ENCODE data around the gene GPBP1. TPM values are rescaled to one million over a fixed set of nuclear protein-coding genes. Genes with fewer than 3 reads are reported as not detected.

The GPBP1 gene
- total and polyA plus RNA-seq, 2 donors, result 41.4 to 174 TPM

Small RNA genes lying within 50 kb of the gene (small RNA-seq; reads per million reads assigned to genes)
- not detected for gene RF00019

Other genes with a start within 250 kb of the GPBP1 start
- 36.6 TPM for gene MIER3, start 221.9 kb upstream of the GPBP1 start, total RNA-seq
- gene MIER3, start 221.9 kb upstream of the GPBP1 start, polyA plus RNA-seq, result 8.7 TPM